ENCODE data around the gene RPL27.

DNA sequence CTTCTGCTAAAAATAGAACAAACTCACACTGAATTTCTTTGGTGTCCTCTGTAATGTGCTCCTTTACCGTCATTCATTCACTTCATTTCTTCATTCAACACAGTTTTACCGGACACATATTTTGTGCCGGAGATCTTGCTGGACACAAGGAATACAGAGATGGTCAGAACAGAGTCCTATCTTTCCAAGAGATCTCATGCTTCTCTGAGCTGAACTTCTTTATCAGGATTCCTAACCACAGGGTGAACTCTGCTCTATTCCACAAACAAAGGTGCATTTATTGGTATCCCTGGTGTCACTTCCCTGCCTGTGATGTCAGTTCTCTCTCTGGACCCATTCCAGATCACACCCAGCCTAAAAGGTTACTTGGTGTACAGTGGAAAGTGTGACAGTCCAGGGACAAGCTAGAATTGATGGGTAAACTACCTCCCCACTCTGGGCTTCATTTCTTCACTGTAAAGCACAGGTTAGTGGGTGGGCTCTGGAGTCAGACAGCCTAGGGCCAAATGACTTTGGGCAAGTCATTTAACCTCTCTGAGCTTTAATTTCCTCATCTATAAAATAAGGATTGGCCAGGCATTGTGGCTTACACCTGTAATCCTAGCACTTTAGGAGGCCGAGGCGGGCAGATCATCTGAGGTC is 12.6 kb downstream of the RPL27 start:
- no peak for TF ChIP-seq POLR2AphosphoS5 (IDR thresholded peaks at IDR 0.05; ENCODE audit: borderline replicate concordance, low read depth, low read length)
- no peak for TF ChIP-seq EZH2 (IDR thresholded peaks at IDR 0.05)
- no peak for TF ChIP-seq FOXP2 (optimal IDR thresholded peaks at IDR 0.05; ENCODE audit: control extremely low read depth, extremely low read length, insufficient read depth)

Data from SK-N-MC (cell line).